K562 treated with DMSO at 1 percent for 12 hours (cell line): ENCODE measurements around the gene ARIH2. TPM values are rescaled to one million over a fixed set of nuclear protein-coding genes. Genes with fewer than 3 reads are reported as not detected.

Experiments used
- total RNA-seq: library from RNA; unstranded; fragments of 300-600 nt; gene quantifications from 2 replicates; pipeline ENCODE4 v1.2.3, GENCODE V29; 2022; ENCODE audit not compliant: insufficient read depth

Gene ARIH2
- 33.9 and 67.8 TPM in 2 replicates for total RNA-seq

DNA sequence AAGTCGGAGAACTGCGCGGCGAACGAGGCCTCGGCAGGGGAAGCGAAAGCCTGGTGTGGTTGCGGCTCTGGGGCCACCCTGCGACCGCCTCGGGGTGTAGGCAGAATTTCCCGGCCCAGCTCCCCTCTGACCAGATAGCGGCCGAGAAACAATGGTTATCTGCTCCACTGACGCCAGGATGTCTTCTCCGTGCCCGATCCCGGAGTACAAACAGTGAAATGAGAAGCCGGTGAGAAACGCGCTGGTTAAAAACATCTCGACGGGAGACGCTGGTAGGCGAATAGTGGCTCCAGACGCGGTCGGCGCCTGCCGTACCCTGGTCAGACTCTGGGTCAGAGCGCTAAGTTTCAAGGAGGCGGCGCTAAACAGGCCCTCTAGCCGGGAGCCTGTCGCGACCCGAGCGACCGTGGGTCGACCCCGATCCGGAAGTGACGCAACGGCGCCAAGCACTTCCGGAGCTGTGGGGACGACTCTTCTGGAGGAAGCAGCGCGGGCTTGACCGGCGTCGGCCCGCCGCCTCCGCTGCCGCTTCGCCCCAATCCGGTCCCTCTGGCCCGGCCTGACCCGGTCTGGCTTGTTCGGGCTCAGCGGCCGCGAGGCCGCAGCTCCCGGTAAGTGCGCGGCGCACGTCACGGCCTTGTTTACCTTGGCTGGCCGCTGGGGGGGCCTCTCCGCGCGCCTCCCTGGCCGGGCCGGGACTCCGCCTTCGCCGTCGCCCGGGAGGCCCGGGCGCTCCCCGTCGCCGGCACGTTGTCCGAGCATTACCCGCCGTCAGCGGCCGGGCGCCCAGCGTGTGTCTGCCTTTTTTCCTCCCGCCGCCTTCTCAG lies at the start of gene ARIH2:
ARIH2 (plus strand) TSS at position 455 of the 827 bp plus-strand sequence. CDS start 8,717 bp downstream, outside the sequence.

DNA sequence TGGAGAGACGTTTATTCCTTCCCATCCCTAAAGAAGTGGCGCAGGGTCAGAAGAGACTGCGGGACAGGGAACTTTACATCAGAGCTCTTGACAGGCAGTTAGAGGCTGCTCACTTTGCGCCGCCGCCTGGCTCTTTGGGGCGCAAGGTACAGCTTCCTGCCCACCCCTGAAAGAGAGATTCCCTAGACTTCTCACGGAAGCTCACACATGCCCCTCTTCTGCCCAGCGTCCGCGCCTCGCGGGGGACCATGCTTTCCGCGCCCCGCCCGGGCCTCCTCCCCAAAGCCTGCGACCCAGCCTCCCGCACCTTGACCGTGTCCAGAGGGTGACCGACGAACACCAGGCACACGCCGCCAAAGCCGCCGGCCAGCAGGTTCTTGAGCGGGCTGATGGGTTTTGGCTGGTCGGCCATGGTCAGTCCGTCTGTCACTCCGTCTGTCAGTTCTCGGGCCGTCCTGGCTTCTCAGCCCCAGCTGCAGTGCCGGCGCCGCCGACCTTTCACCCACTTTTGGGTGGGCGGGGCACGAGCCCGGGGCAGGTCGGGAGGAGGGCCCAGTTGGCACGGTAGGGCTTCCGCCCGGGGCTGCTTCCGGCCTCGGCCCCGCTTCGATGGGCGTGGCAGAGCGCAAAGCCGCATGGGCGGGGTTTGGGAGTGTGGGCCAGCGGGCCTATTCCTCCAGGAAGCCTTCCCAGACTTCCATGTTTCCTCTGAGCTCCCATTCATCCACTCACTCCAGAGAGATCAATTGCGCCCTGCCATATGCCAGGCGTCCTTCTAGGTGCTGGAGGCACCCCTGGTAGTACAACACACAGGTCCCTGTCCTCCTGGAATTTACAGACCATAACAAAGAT lies 20.0 kb upstream of the ARIH2 start, which contains the start of gene SLC25A20:
SLC25A20 (minus strand) TSS at position 500 of the 852 bp plus-strand sequence; CDS start at position 412, 88 bp downstream.

DNA sequence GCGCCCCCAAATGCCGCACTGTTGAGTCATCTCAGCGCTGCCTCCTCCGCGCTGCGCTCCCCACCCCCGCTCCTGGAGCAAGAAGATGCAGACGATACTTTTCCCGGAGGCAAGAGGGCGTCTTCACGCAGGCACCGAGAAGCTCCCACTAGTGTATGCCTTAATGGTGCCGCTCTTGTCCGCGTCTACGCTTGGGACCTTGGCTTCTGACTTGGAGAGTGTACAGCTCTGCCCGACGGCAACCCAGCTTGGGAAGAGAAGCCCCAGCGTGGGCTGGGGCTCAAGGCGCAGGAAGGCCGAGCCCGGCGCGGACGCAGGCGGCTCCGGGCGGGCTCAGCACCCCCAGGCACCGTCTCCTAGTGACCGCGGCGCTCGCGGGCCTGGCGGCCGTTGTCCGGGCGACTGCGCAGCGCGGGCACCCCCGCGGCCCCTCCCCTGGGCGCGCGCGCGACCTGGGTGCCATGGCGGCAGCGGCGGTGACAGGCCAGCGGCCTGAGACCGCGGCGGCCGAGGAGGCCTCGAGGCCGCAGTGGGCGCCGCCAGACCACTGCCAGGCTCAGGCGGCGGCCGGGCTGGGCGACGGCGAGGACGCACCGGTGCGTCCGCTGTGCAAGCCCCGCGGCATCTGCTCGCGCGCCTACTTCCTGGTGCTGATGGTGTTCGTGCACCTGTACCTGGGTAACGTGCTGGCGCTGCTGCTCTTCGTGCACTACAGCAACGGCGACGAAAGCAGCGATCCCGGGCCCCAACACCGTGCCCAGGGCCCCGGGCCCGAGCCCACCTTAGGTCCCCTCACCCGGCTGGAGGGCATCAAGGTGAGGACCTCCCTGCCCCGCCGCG lies 71.4 kb downstream of the ARIH2 start, which contains the start of gene P4HTM:
P4HTM (plus strand) TSS at position 446 of the 840 bp plus-strand sequence; CDS start at position 462, 16 bp downstream.

DNA sequence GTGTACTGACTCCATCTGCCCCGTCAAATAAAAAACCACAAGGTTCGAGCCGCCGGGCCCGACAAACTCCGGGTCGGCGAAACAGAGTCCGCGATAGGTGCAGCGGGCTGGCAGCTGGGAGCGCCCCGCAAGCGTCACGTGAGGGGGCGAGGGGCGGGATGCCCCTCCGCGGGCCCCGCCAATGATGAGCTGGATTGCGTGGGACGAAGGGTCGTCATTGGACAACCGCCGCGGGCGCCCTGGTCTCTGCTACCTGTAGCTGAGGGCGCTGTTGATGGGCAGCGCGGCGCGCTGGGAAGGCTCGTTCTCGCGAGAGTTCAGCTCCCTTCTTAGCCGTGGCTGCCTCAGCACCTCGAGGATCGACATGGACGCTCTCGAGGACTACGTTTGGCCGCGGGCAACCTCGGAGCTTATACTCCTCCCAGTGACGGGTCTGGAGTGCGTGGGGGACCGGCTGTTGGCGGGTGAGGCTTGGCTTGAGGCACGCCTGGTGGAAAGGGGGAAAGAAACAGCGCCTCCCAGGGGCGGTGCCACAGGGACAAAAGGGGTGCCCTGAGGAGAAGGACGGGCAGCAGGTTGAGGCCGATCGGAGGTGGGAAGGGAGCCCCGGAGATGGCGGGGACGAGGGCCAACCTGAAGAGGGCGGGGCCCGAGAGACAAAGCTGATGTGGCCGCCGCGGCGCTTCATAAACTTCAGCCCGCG lies 88.6 kb downstream of the ARIH2 start, which contains the start of gene WDR6:
WDR6 (plus strand) TSS at position 324 of the 703 bp plus-strand sequence; CDS start at position 365, 41 bp downstream.

DNA sequence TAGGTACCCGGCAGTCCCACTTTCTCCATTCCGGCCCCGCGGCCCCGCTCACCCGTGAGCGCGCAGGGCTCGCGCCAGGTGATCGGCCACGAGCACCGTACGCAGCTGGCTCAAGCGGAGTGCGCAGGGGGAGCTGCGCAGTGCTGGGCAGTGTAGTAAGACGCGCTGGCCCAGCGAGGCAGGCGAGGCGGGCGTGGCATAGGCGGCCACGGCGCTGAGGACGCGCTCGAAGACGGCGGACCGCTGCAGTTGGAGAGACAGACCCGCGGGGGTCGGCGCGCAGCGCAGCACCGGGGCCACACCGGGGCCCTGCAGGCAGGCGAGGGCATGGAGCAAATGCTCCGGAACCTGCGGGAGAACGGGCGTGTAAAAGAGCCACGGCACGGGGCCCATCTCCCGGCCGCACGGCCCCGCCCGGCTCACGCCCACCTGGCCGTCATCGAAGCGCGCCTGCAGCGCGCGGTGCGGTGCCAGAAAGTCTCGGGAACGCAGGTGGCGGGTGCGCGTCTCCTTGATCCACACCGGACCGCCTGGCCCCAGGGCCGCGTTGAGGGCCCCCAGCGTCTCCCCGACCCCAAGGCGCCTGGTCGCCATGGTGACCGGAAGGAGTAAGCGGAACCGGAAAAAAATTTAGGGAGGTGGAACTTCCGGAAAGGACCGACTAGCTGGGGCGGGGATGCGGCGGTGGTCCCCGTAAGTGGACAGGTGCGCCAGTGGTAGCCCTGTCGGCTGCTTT lies 99.5 kb downstream of the ARIH2 start, which contains the start of gene DALRD3:
DALRD3 (minus strand) TSS at position 610 of the 736 bp plus-strand sequence; CDS start at position 594, 16 bp downstream.

DNA sequence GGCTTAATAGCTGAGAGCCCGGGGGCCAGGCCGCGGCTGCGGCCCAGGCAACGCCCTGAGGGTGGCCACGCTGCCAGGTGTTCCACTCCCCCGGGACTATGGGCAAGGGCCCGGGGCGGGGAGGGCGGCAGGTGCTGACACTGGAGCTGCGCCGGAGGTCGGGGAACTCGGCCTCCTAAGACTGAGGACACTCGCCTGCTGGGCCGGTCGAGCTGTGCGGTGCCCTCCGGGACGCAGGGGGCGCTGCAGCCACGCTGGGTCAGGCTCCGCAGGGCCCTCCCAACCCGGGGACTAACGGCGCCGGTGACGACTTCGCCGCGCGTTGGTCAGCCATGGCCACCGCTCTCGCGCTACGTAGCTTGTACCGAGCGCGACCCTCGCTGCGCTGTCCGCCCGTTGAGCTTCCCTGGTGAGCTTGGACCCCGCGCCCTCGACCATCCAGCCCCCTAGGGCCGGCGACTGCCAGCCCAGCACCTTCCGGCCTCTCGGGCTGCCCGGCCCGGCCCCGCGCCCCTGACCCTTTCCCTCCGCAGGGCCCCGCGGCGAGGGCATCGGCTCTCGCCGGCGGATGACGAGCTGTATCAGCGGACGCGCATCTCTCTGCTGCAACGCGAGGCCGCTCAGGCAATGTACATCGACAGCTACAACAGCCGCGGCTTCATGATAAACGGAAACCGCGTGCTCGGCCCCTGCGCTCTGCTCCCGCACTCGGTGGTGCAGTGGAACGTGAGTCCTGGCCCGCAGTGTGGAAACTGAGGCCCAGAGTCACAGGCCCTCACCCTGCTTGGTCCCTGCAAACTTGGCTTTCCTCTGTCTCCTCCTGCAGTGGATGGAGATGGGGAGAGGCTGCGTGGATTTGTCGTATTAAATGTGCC lies 103.4 kb downstream of the ARIH2 start, which contains the start of gene NDUFAF3:
NDUFAF3 (plus strand) TSS at position 309 of the 875 bp plus-strand sequence; CDS start at position 333, 24 bp downstream.

DNA sequence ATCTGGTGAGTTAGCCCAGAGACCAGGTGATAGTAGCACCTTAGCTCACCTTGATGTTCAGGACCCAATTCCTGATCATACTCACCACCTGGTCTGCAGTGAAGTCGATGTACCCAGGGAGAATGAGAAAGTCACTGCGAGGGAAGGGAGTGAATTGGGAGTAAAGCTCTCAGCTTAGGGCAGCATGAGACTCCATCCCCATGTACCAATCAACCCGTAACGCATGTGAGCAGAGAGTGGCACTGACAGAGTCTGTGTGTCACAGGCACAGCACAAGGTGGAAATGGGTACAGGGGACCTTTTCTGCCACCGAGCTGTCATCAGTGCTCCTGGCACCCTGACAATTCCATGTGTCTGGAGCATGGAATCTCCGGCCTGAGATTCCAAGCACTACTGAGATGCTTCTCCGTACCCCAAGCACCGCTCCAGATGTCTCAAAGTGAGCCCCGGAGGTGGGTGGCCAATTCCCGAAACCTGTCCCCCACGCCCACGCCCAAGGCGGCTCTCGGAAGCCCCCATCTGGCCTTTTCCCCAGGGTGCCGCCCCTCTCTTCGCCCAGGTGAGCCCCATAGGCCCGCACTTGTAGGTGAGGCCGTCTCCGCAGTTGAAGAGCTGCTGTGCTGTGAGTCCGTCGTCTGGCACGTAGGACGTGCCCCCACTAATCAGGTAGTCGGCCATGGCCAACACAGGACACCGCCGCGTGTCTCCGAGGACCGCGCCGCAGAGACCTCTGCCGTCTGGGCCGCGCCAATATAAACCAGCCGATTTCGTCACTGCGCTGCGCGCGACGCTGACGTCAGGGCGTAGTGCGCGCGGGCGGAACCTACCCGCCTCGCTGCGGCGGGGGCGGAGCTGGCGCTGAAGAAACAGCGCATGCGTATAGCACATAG lies 110.3 kb downstream of the ARIH2 start, which contains the start of gene IMPDH2:
IMPDH2 (minus strand) TSS at position 726 of the 890 bp plus-strand sequence; CDS start at position 678, 48 bp downstream.

Other genes starting within 250 kb of the ARIH2 start
- 11.4 and 21.2 TPM in 2 replicates for gene NCKIPSD, start 232.9 kb upstream of the ARIH2 start, total RNA-seq
- gene IP6K2, start 201.6 kb upstream of the ARIH2 start, total RNA-seq = 48.6 and 60.0 TPM in 2 replicates
- gene PRKAR2A, start 71.0 kb upstream of the ARIH2 start, total RNA-seq = 16.2 and 51.3 TPM in 2 replicates
- 12.7 and 21.9 TPM in 2 replicates for gene SLC25A20, start 20.0 kb upstream of the ARIH2 start, total RNA-seq
- 1.0 and 1.2 TPM in 2 replicates for gene P4HTM, start 71.4 kb downstream of the ARIH2 start, total RNA-seq
- 65.3 and 89.4 TPM in 2 replicates for gene WDR6, start 88.5 kb downstream of the ARIH2 start, total RNA-seq
- 13.1 and 15.2 TPM in 2 replicates for gene DALRD3, start 99.7 kb downstream of the ARIH2 start, total RNA-seq
- gene NDUFAF3, start 103.3 kb downstream of the ARIH2 start, total RNA-seq = 23.1 and 36.9 TPM in 2 replicates
- gene IMPDH2, start 110.6 kb downstream of the ARIH2 start, total RNA-seq = 249 and 251 TPM in 2 replicates
- 16.5 and 49.3 TPM in 2 replicates for gene QRICH1, start 175.2 kb downstream of the ARIH2 start, total RNA-seq
- 368 and 553 TPM in 2 replicates for gene QARS1, start 185.9 kb downstream of the ARIH2 start, total RNA-seq
- 29.2 and 56.3 TPM in 2 replicates for gene USP19, start 202.0 kb downstream of the ARIH2 start, total RNA-seq
- gene LAMB2, start 214.2 kb downstream of the ARIH2 start, total RNA-seq = 23.1 and 34.9 TPM in 2 replicates
- gene CCDC71, start 247.5 kb downstream of the ARIH2 start, total RNA-seq = 9.9 and 11.5 TPM in 2 replicates